Astrocyte (in vitro differentiated cells and primary cell): ENCODE measurements around the gene ADGRG7. TPM values are rescaled to one million over a fixed set of nuclear protein-coding genes. Genes with fewer than 3 reads are reported as not detected.

Experiments
- DNase-seq: peaks from one replicate; pipeline ENCODE4 v3.0.0-alpha.2; 2010; ENCODE audit warnings: low read depth
- FAIRE-seq: peaks from 2 replicates; lab custom pipeline; 2011; peaks lifted over from hg19 to GRCh38; lab: Jason Lieb, UNC
- H2AFZ ChIP-seq: 2 replicates; pipeline ENCODE4 v1.6.0; 2012; ENCODE audit warnings: low read depth, low read length, inconsistent platforms
- H3K27ac ChIP-seq: 2 replicates; pipeline ENCODE4 v1.5.1; 2011; ENCODE audit warnings: low read depth, low read length, inconsistent platforms
- H3K27me3 ChIP-seq: 2 replicates; pipeline ENCODE4 v1.6.0; 2011; ENCODE audit warnings: low read length, inconsistent platforms; ENCODE audit not compliant: insufficient read depth
- H3K36me3 ChIP-seq: 2 replicates; pipeline ENCODE4 v1.5.1; 2011; ENCODE audit warnings: low read length, inconsistent platforms; ENCODE audit not compliant: insufficient read depth
- H3K4me1 ChIP-seq: 2 replicates; pipeline ENCODE4 v1.5.1; 2011; ENCODE audit warnings: low read length, inconsistent platforms; ENCODE audit not compliant: insufficient read depth
- H3K4me2 ChIP-seq: 2 replicates; pipeline ENCODE4 v1.6.0; 2012; ENCODE audit warnings: low read length, inconsistent platforms
- H3K4me3 ChIP-seq: 2 replicates; pipeline ENCODE4 v1.5.1; 2011; ENCODE audit warnings: low read depth, mild to moderate bottlenecking, low read length, inconsistent platforms; ENCODE audit not compliant: insufficient read depth
- H3K79me2 ChIP-seq: 2 replicates; pipeline ENCODE4 v1.6.0; 2012; ENCODE audit warnings: mild to moderate bottlenecking, low read length, inconsistent platforms; ENCODE audit not compliant: insufficient read depth
- H3K9ac ChIP-seq: 2 replicates; pipeline ENCODE4 v1.6.0; 2012; ENCODE audit warnings: mild to moderate bottlenecking, low read length, inconsistent platforms
- H3K9me3 ChIP-seq: 2 replicates; pipeline ENCODE4 v1.5.1; 2012; ENCODE audit warnings: low read depth, mild to moderate bottlenecking, low read length, inconsistent platforms; ENCODE audit not compliant: insufficient read depth
- H4K20me1 ChIP-seq: 2 replicates; pipeline ENCODE4 v1.6.0; 2012; ENCODE audit warnings: low read length, inconsistent platforms; ENCODE audit not compliant: insufficient read depth
- H3K27ac Mint-ChIP-seq: one replicate; pipeline ENCODE4 v1.8.0; 2021; ENCODE audit warnings: mild to moderate bottlenecking, mixed read lengths; ENCODE audit not compliant: unreplicated experiment
- H3K27me3 Mint-ChIP-seq: one replicate; pipeline ENCODE4 v1.8.0; 2021; ENCODE audit warnings: low read depth, mixed read lengths; ENCODE audit not compliant: unreplicated experiment
- H3K36me3 Mint-ChIP-seq: one replicate; pipeline ENCODE4 v1.8.0; 2021; ENCODE audit warnings: low read depth, mixed read lengths; ENCODE audit not compliant: unreplicated experiment
- H3K4me1 Mint-ChIP-seq: one replicate; pipeline ENCODE4 v1.8.0; 2021; ENCODE audit warnings: low read depth, mixed read lengths; ENCODE audit not compliant: unreplicated experiment
- H3K4me3 Mint-ChIP-seq: one replicate; pipeline ENCODE4 v1.8.0; 2021; ENCODE audit warnings: mild to moderate bottlenecking, moderate library complexity, mixed read lengths; ENCODE audit not compliant: unreplicated experiment
- H3K9me3 Mint-ChIP-seq: one replicate; pipeline ENCODE4 v1.8.0; 2021; ENCODE audit warnings: mild to moderate bottlenecking, mixed read lengths; ENCODE audit not compliant: unreplicated experiment
- CTCF ChIP-seq: IDR thresholded peaks from 2 replicates; pipeline ENCODE4 v1.5.1; 2011; ENCODE audit warnings: low read depth, mild to moderate bottlenecking, inconsistent platforms, low read length, moderate library complexity; ENCODE audit not compliant: insufficient read depth
- EZH2 ChIP-seq: IDR thresholded peaks from 2 replicates; pipeline ENCODE4 v1.6.1; 2012; ENCODE audit warnings: mild to moderate bottlenecking, low read length, inconsistent platforms; ENCODE audit not compliant: insufficient read depth
- total RNA-seq: library from RNA; stranded (reverse); gene quantifications from 2 replicates; pipeline ENCODE4 v1.2.1, GENCODE V29; 2021

The ADGRG7 gene
- total RNA-seq, 1 donor from 2014 or later, result not detected

DNA sequence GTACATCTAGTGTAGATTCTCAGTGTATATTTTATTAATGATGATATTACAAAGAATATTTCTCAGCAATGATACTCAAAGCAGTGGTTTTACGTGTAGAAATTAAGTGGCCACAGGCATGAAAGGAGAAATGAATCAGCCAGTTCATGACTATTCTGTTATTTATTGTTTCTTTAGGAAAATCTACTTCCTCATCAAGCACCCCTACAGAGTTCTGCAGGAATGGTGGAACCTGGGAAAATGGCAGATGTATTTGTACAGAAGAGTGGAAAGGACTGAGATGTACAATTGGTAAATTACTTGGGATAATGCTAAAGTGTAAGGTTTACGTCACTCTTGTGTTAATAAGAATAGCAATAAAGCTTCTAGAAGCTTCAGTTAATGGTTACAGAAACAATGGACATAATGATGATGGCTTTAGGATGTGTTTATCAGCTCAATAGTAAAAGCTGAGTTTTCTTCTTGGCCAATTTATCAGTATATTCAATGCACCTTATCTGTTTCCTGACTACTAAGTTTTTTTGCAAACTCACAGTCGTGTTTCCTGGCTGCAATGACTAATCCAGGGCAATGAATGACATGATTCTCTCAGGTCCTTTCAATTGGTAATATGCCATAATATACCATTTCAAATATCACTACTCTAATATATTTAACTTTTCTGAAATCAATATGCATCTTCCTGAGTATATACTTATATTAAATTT lies 20.2 kb downstream of the ADGRG7 start:
- Mint-ChIP-seq H3K4me1 (peaks cover 2% of the 10 kb centered on the region), H3K4me3 (no peak overlapping the region), H3K27ac (no peak overlapping the region), H3K27me3 (no peaks in the 10 kb centered on the region), H3K36me3 (no peaks in the 10 kb centered on the region), H3K9me3 (peaks cover 2% of the 10 kb centered on the region)
- H3K4me3 ChIP-seq, result no peak overlapping the region
- no peaks in the 10 kb centered on the region for H4K20me1 ChIP-seq
- H2AFZ ChIP-seq, result no peak overlapping the region
- H3K4me2 ChIP-seq, result no peak overlapping the region
- FAIRE-seq (peak; percentile 74), DNase-seq (no peak)
- H3K79me2 ChIP-seq, result no peaks in the 10 kb centered on the region
- H3K27ac ChIP-seq, result no peak overlapping the region
- no peak overlapping the region for H3K9ac ChIP-seq
- no peaks in the 10 kb centered on the region for H3K9me3 ChIP-seq
- no peaks in the 10 kb centered on the region for H3K27me3 ChIP-seq
- H3K4me1 ChIP-seq, result no peaks in the 10 kb centered on the region
- H3K36me3 ChIP-seq, result no peaks in the 10 kb centered on the region
- TF ChIP-seq EZH2 (no peak), CTCF (no peak)

- DNase-seq (no peak), FAIRE-seq (no peak)
- H3K4me1 ChIP-seq, result no peaks in the 10 kb centered on the region
- H3K27me3 ChIP-seq, result no peaks in the 10 kb centered on the region
- H3K27ac ChIP-seq, result no peak overlapping the region
- Mint-ChIP-seq H3K4me3 (no peak overlapping the region), H3K27me3 (no peaks in the 10 kb centered on the region), H3K27ac (no peak overlapping the region), H3K4me1 (peaks cover 2% of the 10 kb centered on the region), H3K36me3 (no peaks in the 10 kb centered on the region), H3K9me3 (peaks cover 2% of the 10 kb centered on the region)
- no peak overlapping the region for H3K4me3 ChIP-seq
- H3K36me3 ChIP-seq, result no peaks in the 10 kb centered on the region
- H3K9ac ChIP-seq, result no peak overlapping the region
- TF ChIP-seq CTCF (no peak), EZH2 (no peak)
- no peak overlapping the region for H2AFZ ChIP-seq
- no peaks in the 10 kb centered on the region for H3K79me2 ChIP-seq
- no peaks in the 10 kb centered on the region for H4K20me1 ChIP-seq
- no peak overlapping the region for H3K4me2 ChIP-seq
- H3K9me3 ChIP-seq, result no peaks in the 10 kb centered on the region
These were observed 21.3 kb downstream of the ADGRG7 start for GRCh38 chr3:100630664-100631063.

DNA sequence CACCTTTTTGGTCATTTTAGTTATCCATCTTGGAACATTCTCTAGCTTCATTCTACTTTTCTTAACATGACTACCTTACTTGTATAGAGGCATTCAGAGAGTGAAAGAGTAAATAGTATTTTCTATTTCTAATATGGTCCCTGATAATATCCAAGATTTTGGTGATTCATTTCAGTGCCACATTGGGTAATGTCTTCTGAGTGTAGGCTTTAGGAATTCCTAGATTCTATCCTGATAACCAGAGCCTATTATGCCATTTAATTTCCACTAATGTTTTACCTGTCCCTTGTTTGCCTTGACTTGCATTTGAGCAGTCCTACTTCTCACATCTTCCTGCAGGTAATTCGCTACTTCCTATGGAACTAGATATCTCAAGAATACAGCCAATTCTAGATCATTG lies 21.8 kb downstream of the ADGRG7 start:
- DNase-seq (no peak), FAIRE-seq (no peak)
- H3K36me3 ChIP-seq, result no peaks in the 10 kb centered on the region
- Mint-ChIP-seq H3K27ac (no peak overlapping the region), H3K9me3 (peaks cover 2% of the 10 kb centered on the region), H3K36me3 (no peaks in the 10 kb centered on the region), H3K4me3 (no peak overlapping the region), H3K27me3 (no peaks in the 10 kb centered on the region), H3K4me1 (peaks cover 2% of the 10 kb centered on the region)
- H3K4me1 ChIP-seq, result no peaks in the 10 kb centered on the region
- no peak overlapping the region for H2AFZ ChIP-seq
- no peaks in the 10 kb centered on the region for H4K20me1 ChIP-seq
- no peak overlapping the region for H3K4me2 ChIP-seq
- H3K27ac ChIP-seq, result no peak overlapping the region
- H3K27me3 ChIP-seq, result no peaks in the 10 kb centered on the region
- H3K4me3 ChIP-seq, result no peak overlapping the region
- TF ChIP-seq EZH2 (no peak), CTCF (no peak)
- H3K79me2 ChIP-seq, result no peaks in the 10 kb centered on the region
- no peaks in the 10 kb centered on the region for H3K9me3 ChIP-seq
- H3K9ac ChIP-seq, result no peak overlapping the region
